ENCODE measurements around the gene TMEM235.

TMEM235 gene

DNA sequence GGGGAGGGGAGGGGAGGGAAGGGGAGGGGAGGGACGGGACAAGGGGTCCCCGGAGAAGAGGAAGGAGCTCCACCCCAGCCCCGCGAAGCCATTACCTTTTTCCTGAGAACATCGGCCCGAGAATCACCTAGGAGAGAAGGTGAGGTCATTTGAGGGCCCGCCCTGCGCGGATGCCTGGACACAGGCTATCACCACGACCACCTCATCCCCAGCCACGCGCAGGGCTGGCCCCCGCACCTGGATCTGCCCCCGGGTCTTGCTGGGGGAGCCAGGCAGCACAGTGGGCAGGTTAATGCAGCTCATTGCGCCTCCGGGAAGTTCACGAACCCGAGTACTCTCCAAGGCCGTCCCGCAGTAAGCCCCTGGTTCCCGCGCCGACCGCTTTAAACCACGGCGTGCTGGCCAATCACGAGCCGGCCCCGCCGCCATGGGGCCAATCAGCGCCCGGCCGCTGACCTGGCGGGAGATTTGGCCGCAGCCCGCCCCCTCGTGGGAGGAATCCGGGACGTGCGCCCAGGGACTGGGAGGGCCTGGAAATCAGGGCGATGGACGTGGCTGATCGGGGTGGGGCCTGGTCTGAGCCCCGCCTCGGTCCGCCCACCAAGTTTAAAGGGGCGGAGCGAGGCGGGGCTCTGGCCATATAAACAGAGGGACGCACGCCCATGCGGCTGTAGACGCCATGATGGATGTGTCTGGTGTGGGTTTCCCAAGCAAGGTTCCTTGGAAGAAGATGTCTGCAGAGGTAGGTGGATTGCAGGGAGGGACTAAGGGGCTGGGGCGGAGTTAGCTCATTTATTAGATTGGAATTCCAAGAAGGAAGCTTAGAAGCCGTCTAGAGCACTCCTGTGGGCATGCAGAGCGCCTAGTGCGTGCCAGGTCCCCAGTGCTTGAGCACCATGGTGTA, 44.5 kb upstream of the TMEM235 start, which contains the start of the genes AFMID and TK1:
AFMID (plus strand) TSS at position 671 of the 904 bp plus-strand sequence; CDS start at position 680, 9 bp downstream.
TK1 (minus strand) TSS at position 361 of the 904 bp plus-strand sequence; CDS start at position 303, 58 bp downstream.
- peak within 1 kb of the TSS; percentile 69 for H3K27ac ChIP-seq
- TF ChIP-seq ZFX (IDR thresholded peaks at IDR 0.05; ENCODE audit: borderline replicate concordance), result no peak
- TF ChIP-seq, protein P1, sequence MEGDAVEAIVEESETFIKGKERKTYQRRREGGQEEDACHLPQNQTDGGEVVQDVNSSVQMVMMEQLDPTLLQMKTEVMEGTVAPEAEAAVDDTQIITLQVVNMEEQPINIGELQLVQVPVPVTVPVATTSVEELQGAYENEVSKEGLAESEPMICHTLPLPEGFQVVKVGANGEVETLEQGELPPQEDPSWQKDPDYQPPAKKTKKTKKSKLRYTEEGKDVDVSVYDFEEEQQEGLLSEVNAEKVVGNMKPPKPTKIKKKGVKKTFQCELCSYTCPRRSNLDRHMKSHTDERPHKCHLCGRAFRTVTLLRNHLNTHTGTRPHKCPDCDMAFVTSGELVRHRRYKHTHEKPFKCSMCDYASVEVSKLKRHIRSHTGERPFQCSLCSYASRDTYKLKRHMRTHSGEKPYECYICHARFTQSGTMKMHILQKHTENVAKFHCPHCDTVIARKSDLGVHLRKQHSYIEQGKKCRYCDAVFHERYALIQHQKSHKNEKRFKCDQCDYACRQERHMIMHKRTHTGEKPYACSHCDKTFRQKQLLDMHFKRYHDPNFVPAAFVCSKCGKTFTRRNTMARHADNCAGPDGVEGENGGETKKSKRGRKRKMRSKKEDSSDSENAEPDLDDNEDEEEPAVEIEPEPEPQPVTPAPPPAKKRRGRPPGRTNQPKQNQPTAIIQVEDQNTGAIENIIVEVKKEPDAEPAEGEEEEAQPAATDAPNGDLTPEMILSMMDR (IDR thresholded peaks at IDR 0.05), result peak; percentile 74

DNA sequence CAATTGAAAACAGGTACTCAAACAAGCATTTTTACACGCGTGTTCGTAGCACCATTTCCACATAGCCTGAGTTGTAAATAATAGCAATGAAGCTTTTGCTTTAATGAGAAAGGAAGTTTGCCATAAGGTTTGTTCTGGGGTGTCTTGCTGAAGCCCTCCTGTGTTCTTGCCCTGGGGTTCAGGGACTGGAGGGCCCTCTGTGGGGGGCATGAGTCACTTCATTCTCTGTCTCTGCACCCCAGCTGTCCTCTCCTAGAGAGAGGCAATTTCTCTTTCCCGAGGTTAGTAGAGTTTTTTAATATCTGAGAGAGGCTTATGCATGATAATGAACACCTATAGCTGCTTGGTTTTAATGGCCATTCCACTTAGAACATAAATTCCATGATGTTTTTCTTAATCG, 34.7 kb upstream of the TMEM235 start:
- TF ChIP-seq, protein P1 (IDR thresholded peaks at IDR 0.05), result no peak
- no peak for TF ChIP-seq ZFX (IDR thresholded peaks at IDR 0.05; ENCODE audit: borderline replicate concordance)
- H3K27ac ChIP-seq, result no peak overlapping the region

DNA sequence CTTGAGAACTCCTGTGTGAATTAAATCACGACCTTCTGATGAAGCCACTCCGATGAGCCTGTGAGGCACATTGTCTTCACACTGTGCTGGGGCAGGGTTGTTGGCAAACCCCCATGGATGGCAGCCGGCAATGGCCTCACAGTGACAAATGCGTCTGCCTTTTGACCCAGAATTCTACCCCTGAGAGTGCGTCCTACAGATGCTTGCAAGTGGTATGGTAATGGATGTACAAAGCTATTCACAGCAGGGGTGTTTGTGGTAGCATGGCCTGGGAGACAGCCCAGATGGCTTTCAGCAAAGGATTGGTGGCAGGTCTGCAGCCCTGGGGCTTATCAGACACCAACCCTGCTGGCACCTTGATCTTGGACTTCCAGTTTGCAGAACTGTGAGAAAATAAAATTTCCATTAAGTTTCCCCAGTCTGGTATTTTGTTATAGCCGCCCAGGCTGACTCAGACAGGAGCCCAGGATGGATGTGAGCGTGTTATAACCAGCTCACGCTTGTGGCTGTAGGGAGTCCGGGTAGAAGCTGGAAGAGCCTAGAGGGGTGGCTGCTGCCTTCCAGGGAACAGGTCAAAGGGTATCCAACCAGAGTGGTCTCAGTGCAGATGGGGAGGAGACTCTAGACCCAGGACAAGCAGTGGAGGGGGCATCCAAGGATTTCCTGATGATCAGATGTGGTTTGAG, 34.1 kb upstream of the TMEM235 start:
- TF ChIP-seq, protein P1 (IDR thresholded peaks at IDR 0.05), result no peak
- no peak for TF ChIP-seq ZFX (IDR thresholded peaks at IDR 0.05; ENCODE audit: borderline replicate concordance)
- H3K27ac ChIP-seq, result no peak overlapping the region

DNA sequence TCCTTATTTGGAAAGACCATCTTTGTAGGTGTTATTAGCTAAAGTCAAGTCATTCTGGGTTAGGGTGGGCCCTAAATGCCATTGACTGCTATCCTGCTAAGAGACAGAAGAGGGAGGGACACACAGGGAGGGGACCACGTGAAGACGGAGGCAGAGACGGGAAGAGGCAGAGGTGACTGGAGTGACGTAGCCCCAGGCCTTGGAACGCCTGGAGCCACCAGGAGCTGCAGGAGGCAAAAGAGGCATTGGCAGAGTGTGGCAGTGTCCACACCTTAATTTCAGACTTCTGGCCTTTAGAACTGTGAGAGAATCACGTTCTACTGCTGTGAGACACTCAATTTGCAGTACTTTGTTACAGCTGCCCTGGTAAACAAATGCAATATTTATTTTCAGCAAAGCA, 31.0 kb upstream of the TMEM235 start:
- TF ChIP-seq ZFX (IDR thresholded peaks at IDR 0.05; ENCODE audit: borderline replicate concordance), result no peak
- TF ChIP-seq, protein P1 (IDR thresholded peaks at IDR 0.05), result no peak
- no peak overlapping the region for H3K27ac ChIP-seq

DNA sequence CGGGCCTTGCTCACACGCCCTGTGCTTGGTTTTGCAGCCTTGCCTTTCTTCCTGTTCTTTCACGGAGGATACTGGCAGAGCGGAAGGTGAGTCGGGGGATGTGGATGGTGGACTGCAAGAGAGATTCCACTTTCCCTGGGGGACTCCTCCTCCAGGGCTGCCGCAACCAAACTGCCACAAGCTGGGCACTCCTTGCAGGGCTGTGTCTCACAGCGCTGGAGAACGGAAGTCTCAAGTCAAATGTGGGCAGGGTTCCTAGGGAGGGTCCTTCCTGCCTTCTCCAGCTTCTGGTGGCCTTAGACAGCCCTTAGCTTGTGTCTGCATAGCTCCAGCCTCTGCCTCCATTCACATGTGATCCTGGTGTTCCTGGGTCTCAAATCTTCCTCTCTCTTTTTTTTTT, 28.8 kb upstream of the TMEM235 start:
- TF ChIP-seq ZFX (IDR thresholded peaks at IDR 0.05; ENCODE audit: borderline replicate concordance), result no peak
- TF ChIP-seq, protein P1 (IDR thresholded peaks at IDR 0.05), result no peak
- H3K27ac ChIP-seq, result no peak overlapping the region

DNA sequence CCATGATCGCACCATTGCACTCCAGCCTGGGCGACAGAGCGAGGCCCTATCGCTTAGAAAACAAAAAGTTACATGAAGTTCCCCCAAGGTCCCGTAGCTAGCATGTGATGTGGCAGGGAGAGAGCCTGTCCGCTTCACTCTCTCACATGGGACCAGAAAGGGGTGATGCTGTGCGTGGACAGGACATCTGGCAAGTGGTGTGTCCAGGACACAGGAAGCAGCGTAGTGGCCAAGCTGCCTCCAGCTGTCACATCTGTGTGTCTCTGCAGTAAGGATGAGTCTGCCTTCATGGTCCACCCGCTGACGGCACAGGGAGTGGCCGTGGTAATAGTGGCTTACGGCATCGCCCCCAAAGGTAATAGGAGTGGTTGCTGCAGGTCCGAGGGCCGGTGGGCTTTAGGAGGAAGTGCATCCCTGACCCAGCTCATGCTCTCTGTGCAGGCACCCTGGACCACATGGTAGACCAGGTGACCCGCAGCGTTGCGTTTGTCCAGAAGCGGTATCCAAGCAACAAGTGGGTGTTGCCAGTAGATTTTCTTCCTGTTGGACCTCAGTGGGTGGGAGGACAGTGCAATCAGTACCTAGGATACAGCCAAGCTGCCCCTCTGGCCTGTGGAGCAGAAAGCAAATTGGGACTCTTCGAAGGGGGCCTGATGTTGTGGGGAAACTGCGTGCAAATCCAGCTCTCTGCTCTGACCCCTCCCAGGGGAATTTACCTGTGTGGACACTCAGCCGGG, 26.9 kb upstream of the TMEM235 start:
- TF ChIP-seq, protein P1 (IDR thresholded peaks at IDR 0.05), result no peak
- TF ChIP-seq ZFX (IDR thresholded peaks at IDR 0.05; ENCODE audit: borderline replicate concordance), result no peak

More for the DNA sequence above, 26.9 kb upstream of the TMEM235 start:
- no peak overlapping the region for H3K27ac ChIP-seq
